ENCODE measurements around the gene LARP1B. TPM values are rescaled to one million over a fixed set of nuclear protein-coding genes. Genes with fewer than 3 reads are reported as not detected.
"Not testable (repeated sequence)": the region's sequence is repeated elsewhere in the genome, so short reads cannot be mapped to it uniquely, and the experiment has no call there.

The LARP1B gene
- total RNA-seq, 1 donor from 2014 or later, result 8.6 TPM

GRCh38 chr4:128241019-128241418, 179.9 kb downstream of the LARP1B start:
- Histone ChIP-seq H3K27ac (no peak overlapping the region), H3K27me3 (no peaks in the 10 kb centered on the region), H3K36me3 (no peaks in the 10 kb centered on the region), H3K9me3 (no peaks in the 10 kb centered on the region), H3K4me1 (no peaks in the 10 kb centered on the region), H3K4me3 (no peak overlapping the region)
- TF ChIP-seq, protein P1, sequence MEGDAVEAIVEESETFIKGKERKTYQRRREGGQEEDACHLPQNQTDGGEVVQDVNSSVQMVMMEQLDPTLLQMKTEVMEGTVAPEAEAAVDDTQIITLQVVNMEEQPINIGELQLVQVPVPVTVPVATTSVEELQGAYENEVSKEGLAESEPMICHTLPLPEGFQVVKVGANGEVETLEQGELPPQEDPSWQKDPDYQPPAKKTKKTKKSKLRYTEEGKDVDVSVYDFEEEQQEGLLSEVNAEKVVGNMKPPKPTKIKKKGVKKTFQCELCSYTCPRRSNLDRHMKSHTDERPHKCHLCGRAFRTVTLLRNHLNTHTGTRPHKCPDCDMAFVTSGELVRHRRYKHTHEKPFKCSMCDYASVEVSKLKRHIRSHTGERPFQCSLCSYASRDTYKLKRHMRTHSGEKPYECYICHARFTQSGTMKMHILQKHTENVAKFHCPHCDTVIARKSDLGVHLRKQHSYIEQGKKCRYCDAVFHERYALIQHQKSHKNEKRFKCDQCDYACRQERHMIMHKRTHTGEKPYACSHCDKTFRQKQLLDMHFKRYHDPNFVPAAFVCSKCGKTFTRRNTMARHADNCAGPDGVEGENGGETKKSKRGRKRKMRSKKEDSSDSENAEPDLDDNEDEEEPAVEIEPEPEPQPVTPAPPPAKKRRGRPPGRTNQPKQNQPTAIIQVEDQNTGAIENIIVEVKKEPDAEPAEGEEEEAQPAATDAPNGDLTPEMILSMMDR (IDR thresholded peaks at IDR 0.05), result no peak
- no peak for DNase-seq (ENCODE audit: low spot score in 2 of 2)
- intact Hi-C loops (cut with DNase I), result no loop called here

DNA sequence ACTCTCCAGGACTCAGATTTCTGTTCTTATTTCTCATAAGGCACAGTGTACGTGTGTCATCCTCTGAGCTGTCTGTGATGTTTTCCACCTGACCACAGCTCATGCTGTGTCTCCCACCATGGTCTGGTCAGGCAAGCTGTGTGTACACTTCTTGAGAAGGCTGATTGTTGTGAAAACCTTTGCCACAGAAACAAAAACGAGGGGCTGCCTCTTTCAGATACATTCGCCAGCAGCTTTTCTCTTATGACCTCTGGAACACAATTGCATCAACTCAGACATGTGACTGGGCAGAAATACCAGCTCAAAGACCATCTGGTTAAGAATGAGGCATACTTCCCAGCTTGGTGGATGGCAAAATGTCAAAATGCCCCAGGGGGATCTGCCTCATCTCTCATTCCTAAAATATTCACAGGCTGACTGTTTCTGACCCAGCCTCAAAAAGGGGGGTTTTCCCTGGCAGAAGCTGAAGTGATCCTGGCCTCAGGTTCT, 180.4 kb downstream of the LARP1B start:
- Histone ChIP-seq H3K36me3 (no peaks in the 10 kb centered on the region), H3K9me3 (no peaks in the 10 kb centered on the region), H3K4me1 (no peaks in the 10 kb centered on the region), H3K27me3 (no peaks in the 10 kb centered on the region), H3K4me3 (no peak overlapping the region), H3K27ac (no peak overlapping the region)
- TF ChIP-seq, protein P1 (IDR thresholded peaks at IDR 0.05), result no peak
- intact Hi-C loops (cut with DNase I), result no loop called here
- DNase-seq (ENCODE audit: low spot score in 2 of 2), result no peak

DNA sequence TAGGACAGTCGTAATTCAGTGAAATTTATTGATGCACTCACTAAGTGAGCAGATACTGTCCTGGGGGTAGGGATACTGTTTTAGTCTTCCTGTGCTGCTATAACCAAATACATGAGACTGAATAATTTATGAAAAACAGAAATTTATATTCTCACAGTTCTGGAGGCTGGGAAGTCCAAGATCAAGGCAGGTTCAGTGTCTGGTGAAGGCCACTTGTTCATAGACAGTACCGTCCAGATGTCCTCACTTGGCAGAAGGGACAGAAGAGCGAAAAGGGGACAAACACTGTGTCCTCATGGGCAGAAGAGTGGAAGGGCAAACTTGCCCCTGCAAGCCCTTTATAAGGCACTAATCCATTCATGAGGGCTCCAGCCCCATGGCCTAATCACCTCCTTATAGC, 180.9 kb downstream of the LARP1B start:
- intact Hi-C loops (cut with DNase I), result no loop called here
- DNase-seq (ENCODE audit: low spot score in 2 of 2), result no peak
- no peaks in the 10 kb centered on the region for H3K36me3 ChIP-seq
- H3K27ac ChIP-seq, result no peak overlapping the region
- H3K4me1 ChIP-seq, result no peaks in the 10 kb centered on the region
- no peaks in the 10 kb centered on the region for H3K27me3 ChIP-seq
- no peak overlapping the region for H3K4me3 ChIP-seq
- TF ChIP-seq, protein P1 (IDR thresholded peaks at IDR 0.05), result no peak
- no peaks in the 10 kb centered on the region for H3K9me3 ChIP-seq

GRCh38 chr4:128242601-128243000, 181.5 kb downstream of the LARP1B start:
- no peaks in the 10 kb centered on the region for H3K4me1 ChIP-seq
- TF ChIP-seq, protein P1 (IDR thresholded peaks at IDR 0.05), result no peak
- no peak for DNase-seq (ENCODE audit: low spot score in 2 of 2)
- H3K36me3 ChIP-seq, result no peaks in the 10 kb centered on the region
- intact Hi-C loops (cut with DNase I), result no loop called here
- H3K9me3 ChIP-seq, result no peaks in the 10 kb centered on the region
- H3K27ac ChIP-seq, result no peak overlapping the region
- no peaks in the 10 kb centered on the region for H3K27me3 ChIP-seq
- H3K4me3 ChIP-seq, result no peak overlapping the region

DNA sequence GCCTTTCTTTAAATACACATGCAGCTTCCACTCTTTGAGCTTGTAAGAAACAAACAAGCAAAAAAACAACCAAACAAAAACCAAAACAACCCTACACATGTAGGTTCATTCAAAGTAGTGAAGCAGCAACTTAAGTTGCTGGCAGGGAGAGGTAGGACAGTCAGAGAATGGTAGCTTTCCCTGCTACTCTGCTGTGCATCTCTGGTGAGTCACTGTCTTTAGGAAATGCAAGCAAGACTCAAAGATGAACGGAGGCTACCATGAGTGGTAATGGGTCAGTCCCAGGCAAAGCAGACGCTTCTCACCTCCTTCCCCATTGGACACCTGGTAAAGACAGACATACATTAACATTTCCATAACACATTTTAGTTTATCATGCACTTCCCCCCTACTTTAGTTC, 183.3 kb downstream of the LARP1B start:
- no peak overlapping the region for H3K27ac ChIP-seq
- H3K36me3 ChIP-seq, result no peaks in the 10 kb centered on the region

DNA sequence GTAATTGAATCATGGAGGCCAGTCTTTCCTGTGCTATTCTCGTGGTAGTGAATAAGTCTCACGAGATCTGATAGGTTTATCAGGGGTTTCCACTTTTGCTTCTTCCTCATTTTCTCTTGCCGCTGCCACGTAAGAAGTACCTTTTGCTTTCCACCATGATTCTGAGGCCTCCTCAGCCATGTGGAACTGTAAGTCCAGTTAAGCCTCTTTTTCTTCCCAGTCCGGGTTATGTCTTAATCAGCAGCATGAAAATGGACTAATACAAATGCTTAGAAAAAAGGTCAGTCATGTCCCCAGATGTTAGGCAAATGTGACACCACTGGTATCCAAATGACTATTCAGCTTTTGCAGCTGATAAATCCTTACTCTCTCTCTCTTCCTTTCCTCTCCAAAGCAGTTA, 184.3 kb downstream of the LARP1B start:
- H3K4me3 ChIP-seq; DNase-seq (ENCODE audit: low spot score in 2 of 2); H3K36me3 ChIP-seq; H3K27ac ChIP-seq; intact Hi-C loops (cut with DNase I); H3K27me3 ChIP-seq; H3K4me1 ChIP-seq; H3K9me3 ChIP-seq: not testable (repeated sequence)

More for the DNA sequence above, 183.3 kb downstream of the LARP1B start:
- Histone ChIP-seq H3K27me3 (no peaks in the 10 kb centered on the region), H3K4me1 (no peaks in the 10 kb centered on the region), H3K9me3 (no peaks in the 10 kb centered on the region), H3K4me3 (no peak overlapping the region)
- DNase-seq (ENCODE audit: low spot score in 2 of 2), result no peak
- TF ChIP-seq, protein P1 (IDR thresholded peaks at IDR 0.05), result no peak
- intact Hi-C loops (cut with DNase I), result no loop called here
